ENCODE data around the gene NAIF1. TPM values are rescaled to one million over a fixed set of nuclear protein-coding genes. Genes with fewer than 3 reads are reported as not detected.
"Not testable (repeated sequence)": the region's sequence is repeated elsewhere in the genome, so short reads cannot be mapped to it uniquely, and the experiment has no call there.

NAIF1 gene
- total and polyA plus RNA-seq, 10 donors: 9.3 to 15.4 (median 11.5) TPM

GRCh38 chr9:128114326-128115186 is 47.4 kb upstream of the NAIF1 start:
- Histone ChIP-seq H3K27ac (peak overlapping the region in 4 of 8 donors; percentile 43 to 58 (median 47)), H3K4me1 (peaks cover 10 to 43% (median 37%) of the 10 kb centered on the region in 6 donors), H3K36me3 (peaks cover 0 to 31% (median 7%) of the 10 kb centered on the region in 6 donors), H3K4me3 (no peak overlapping the region), H3K9me3 (no peaks in the 10 kb centered on the region), H3K27me3 (replicated peaks in 1 of 7) (no peaks in the 10 kb centered on the region)
- WGBS, 5 donors: 77 to 84% (median 80%) methylated on average over 19 to 29 of the region's 29 CpGs
- TF ChIP-seq POLR2AphosphoS5 (IDR thresholded peaks at IDR 0.05) (peak in 1 of 3 donors; percentile 40), CTCF (IDR thresholded peaks at IDR 0.05 in 8 of 11, conservative IDR thresholded peaks at IDR 0.05 in 3 of 11) (no peak), POLR2A (IDR thresholded peaks at IDR 0.05) (no peak)
- intact Hi-C loops (cut with DNase I; ENCODE audit: low total_unique reads): no loop called here
- peak; percentile 73 for DNase-seq

GRCh38 chr9:128113526-128114325 is 46.6 kb upstream of the NAIF1 start:
- intact Hi-C loops (cut with DNase I; ENCODE audit: low total_unique reads): no loop called here

GRCh38 chr9:128111726-128112125 is 44.6 kb upstream of the NAIF1 start:
- TF ChIP-seq POLR2AphosphoS5 (IDR thresholded peaks at IDR 0.05): peak in 1 of 3 donors; percentile 16
- peak; percentile 52 for DNase-seq
- WGBS, 5 donors: 83 to 91% (median 87%) methylated on average over 11 to 12 of the region's 12 CpGs
- H3K4me3 ChIP-seq; H3K27ac ChIP-seq; H3K27me3 ChIP-seq (replicated peaks in 1 of 7); intact Hi-C loops (cut with DNase I; ENCODE audit: low total_unique reads); H3K9me3 ChIP-seq: not testable (repeated sequence)
- Histone ChIP-seq H3K36me3 (peaks cover 4 to 60% (median 31%) of the 10 kb centered on the region in 6 donors), H3K4me1 (peaks cover 0 to 38% (median 24%) of the 10 kb centered on the region in 6 donors)

More at GRCh38 chr9:128113526-128114325, 46.6 kb upstream of the NAIF1 start:
- Histone ChIP-seq H3K4me1 (peaks cover 10 to 47% (median 37%) of the 10 kb centered on the region in 6 donors), H3K36me3 (peaks cover 0 to 40% (median 11%) of the 10 kb centered on the region in 6 donors), H3K9me3 (no peaks in the 10 kb centered on the region), H3K27ac (peak overlapping the region in 1 of 8 donors; percentile 51), H3K27me3 (replicated peaks in 1 of 7) (no peaks in the 10 kb centered on the region), H3K4me3 (no peak overlapping the region)
- WGBS, 5 donors: 92 to 97% (median 94%) methylated on average over 11 to 12 of the region's 12 CpGs
- TF ChIP-seq POLR2AphosphoS5 (IDR thresholded peaks at IDR 0.05) (no peak), CTCF (IDR thresholded peaks at IDR 0.05 in 8 of 11, conservative IDR thresholded peaks at IDR 0.05 in 3 of 11) (no peak), POLR2A (IDR thresholded peaks at IDR 0.05) (no peak)
- DNase-seq: peak; percentile 73

- Histone ChIP-seq H3K36me3 (peaks cover 9 to 74% (median 52%) of the 10 kb centered on the region in 6 donors), H3K9me3 (no peaks in the 10 kb centered on the region), H3K27me3 (replicated peaks in 1 of 7) (no peaks in the 10 kb centered on the region), H3K4me3 (no peak overlapping the region), H3K27ac (no peak overlapping the region), H3K4me1 (peaks cover 0 to 31% (median 8%) of the 10 kb centered on the region in 6 donors)
- DNase-seq: no peak
- 69 to 83% (median 76%) methylated on average over 20 of the region's 20 CpGs for WGBS, 5 donors
- intact Hi-C loops (cut with DNase I; ENCODE audit: low total_unique reads): no loop called here
- peak in 2 of 3 donors; percentile 5 to 42 for TF ChIP-seq POLR2AphosphoS5 (IDR thresholded peaks at IDR 0.05)
- TF ChIP-seq CTCF (IDR thresholded peaks at IDR 0.05 in 8 of 11, conservative IDR thresholded peaks at IDR 0.05 in 3 of 11): no peak
- TF ChIP-seq POLR2A (IDR thresholded peaks at IDR 0.05): no peak
These were observed 42.1 kb upstream of the NAIF1 start for GRCh38 chr9:128109050-128109709.

Data from spleen (tissue), 11 donors.